ENCODE results near the gene NCKAP5L. TPM values are rescaled to one million over a fixed set of nuclear protein-coding genes. Genes with fewer than 3 reads are reported as not detected.

The NCKAP5L gene
- total RNA-seq, 1 donor, result 40.5 TPM

- Histone ChIP-seq H3K36me3 (ENCODE audit: insufficient read depth, low read length) (peaks cover 17% of the 10 kb centered on the region), H3K9me3 (ENCODE audit: low read depth, low read length) (no peaks in the 10 kb centered on the region), H2AFZ (ENCODE audit: low read length) (no peak overlapping the region), H3K4me3 (ENCODE audit: insufficient read depth, low read length) (peak overlapping the region; percentile 91), H3K79me2 (ENCODE audit: insufficient read depth, low read length) (peaks cover 68% of the 10 kb centered on the region), H3K4me2 (ENCODE audit: insufficient read depth, low read length) (peak overlapping the region; percentile 85), H3K4me1 (ENCODE audit: insufficient read depth, low read length) (peaks cover 43% of the 10 kb centered on the region), H3K27ac (ENCODE audit: low read depth, low read length) (peak overlapping the region; percentile 82), H3K27me3 (ENCODE audit: insufficient read depth, low read length) (no peaks in the 10 kb centered on the region), H4K20me1 (ENCODE audit: insufficient read depth, low read length) (peaks cover 59% of the 10 kb centered on the region)
- no peak for TF ChIP-seq CTCF (IDR thresholded peaks at IDR 0.05; ENCODE audit: extremely low read depth, low read depth, low read length)
- DNase-seq (ENCODE audit: insufficient read length, low spot score, missing footprints), result peak; percentile 91
These were observed 2.2 kb downstream of the NCKAP5L start for GRCh38 chr12:49825971-49826421.

GRCh38 chr12:49825360-49825970 is 2.7 kb downstream of the NCKAP5L start:
- H3K27me3 ChIP-seq (ENCODE audit: insufficient read depth, low read length), result no peaks in the 10 kb centered on the region
- peaks cover 21% of the 10 kb centered on the region for H3K36me3 ChIP-seq (ENCODE audit: insufficient read depth, low read length)
- TF ChIP-seq CTCF (IDR thresholded peaks at IDR 0.05; ENCODE audit: extremely low read depth, low read depth, low read length), result no peak
- no peak overlapping the region for H2AFZ ChIP-seq (ENCODE audit: low read length)
- peak overlapping the region; percentile 82 for H3K27ac ChIP-seq (ENCODE audit: low read depth, low read length)
- peaks cover 43% of the 10 kb centered on the region for H3K4me1 ChIP-seq (ENCODE audit: insufficient read depth, low read length)
- peak overlapping the region; percentile 35 for H3K4me2 ChIP-seq (ENCODE audit: insufficient read depth, low read length)
- no peaks in the 10 kb centered on the region for H3K9me3 ChIP-seq (ENCODE audit: low read depth, low read length)
- peak; percentile 95 for DNase-seq (ENCODE audit: insufficient read length, low spot score, missing footprints)
- H4K20me1 ChIP-seq (ENCODE audit: insufficient read depth, low read length), result peaks cover 64% of the 10 kb centered on the region
- H3K79me2 ChIP-seq (ENCODE audit: insufficient read depth, low read length), result peaks cover 73% of the 10 kb centered on the region
- peak overlapping the region; percentile 91 for H3K4me3 ChIP-seq (ENCODE audit: insufficient read depth, low read length)

GRCh38 chr12:49824895-49825294 is 3.3 kb downstream of the NCKAP5L start:
- Histone ChIP-seq H3K4me2 (ENCODE audit: insufficient read depth, low read length) (peak overlapping the region; percentile 35), H3K27me3 (ENCODE audit: insufficient read depth, low read length) (no peaks in the 10 kb centered on the region), H3K36me3 (ENCODE audit: insufficient read depth, low read length) (peaks cover 21% of the 10 kb centered on the region), H3K9me3 (ENCODE audit: low read depth, low read length) (no peaks in the 10 kb centered on the region), H3K4me1 (ENCODE audit: insufficient read depth, low read length) (peaks cover 43% of the 10 kb centered on the region), H2AFZ (ENCODE audit: low read length) (no peak overlapping the region), H3K27ac (ENCODE audit: low read depth, low read length) (peak overlapping the region; percentile 82), H4K20me1 (ENCODE audit: insufficient read depth, low read length) (peaks cover 67% of the 10 kb centered on the region), H3K79me2 (ENCODE audit: insufficient read depth, low read length) (peaks cover 78% of the 10 kb centered on the region), H3K4me3 (ENCODE audit: insufficient read depth, low read length) (peak overlapping the region; percentile 91)
- DNase-seq (ENCODE audit: insufficient read length, low spot score, missing footprints), result peak; percentile 95
- TF ChIP-seq CTCF (IDR thresholded peaks at IDR 0.05; ENCODE audit: extremely low read depth, low read depth, low read length), result no peak

GRCh38 chr12:49824416-49824815 is 3.8 kb downstream of the NCKAP5L start:
- no peaks in the 10 kb centered on the region for H3K9me3 ChIP-seq (ENCODE audit: low read depth, low read length)
- H3K4me3 ChIP-seq (ENCODE audit: insufficient read depth, low read length), result no peak overlapping the region
- peaks cover 71% of the 10 kb centered on the region for H4K20me1 ChIP-seq (ENCODE audit: insufficient read depth, low read length)
- H3K79me2 ChIP-seq (ENCODE audit: insufficient read depth, low read length), result peaks cover 83% of the 10 kb centered on the region
- peak overlapping the region; percentile 82 for H3K27ac ChIP-seq (ENCODE audit: low read depth, low read length)
- peaks cover 21% of the 10 kb centered on the region for H3K36me3 ChIP-seq (ENCODE audit: insufficient read depth, low read length)
- no peak for DNase-seq (ENCODE audit: insufficient read length, low spot score, missing footprints)
- TF ChIP-seq CTCF (IDR thresholded peaks at IDR 0.05; ENCODE audit: extremely low read depth, low read depth, low read length), result no peak
- peaks cover 43% of the 10 kb centered on the region for H3K4me1 ChIP-seq (ENCODE audit: insufficient read depth, low read length)
- no peak overlapping the region for H2AFZ ChIP-seq (ENCODE audit: low read length)
- no peaks in the 10 kb centered on the region for H3K27me3 ChIP-seq (ENCODE audit: insufficient read depth, low read length)
- H3K4me2 ChIP-seq (ENCODE audit: insufficient read depth, low read length), result peak overlapping the region; percentile 35

Measured in osteoblast (primary cell).